Superior temporal gyrus (tissue), 1 donor: ENCODE results near the gene EXTL2.
A peak's percentile ranks its signal among the peaks of the same experiment; 100 is the strongest.
"Not testable (repeated sequence)": the region's sequence is repeated elsewhere in the genome, so short reads cannot be mapped to it uniquely, and the experiment has no call there.

Experiments used
- DNase-seq: peaks from one replicate; pipeline ENCODE4 v3.0.0-alpha.2; 2016; ENCODE audit errors: extremely low spot score

The EXTL2 gene

DNA sequence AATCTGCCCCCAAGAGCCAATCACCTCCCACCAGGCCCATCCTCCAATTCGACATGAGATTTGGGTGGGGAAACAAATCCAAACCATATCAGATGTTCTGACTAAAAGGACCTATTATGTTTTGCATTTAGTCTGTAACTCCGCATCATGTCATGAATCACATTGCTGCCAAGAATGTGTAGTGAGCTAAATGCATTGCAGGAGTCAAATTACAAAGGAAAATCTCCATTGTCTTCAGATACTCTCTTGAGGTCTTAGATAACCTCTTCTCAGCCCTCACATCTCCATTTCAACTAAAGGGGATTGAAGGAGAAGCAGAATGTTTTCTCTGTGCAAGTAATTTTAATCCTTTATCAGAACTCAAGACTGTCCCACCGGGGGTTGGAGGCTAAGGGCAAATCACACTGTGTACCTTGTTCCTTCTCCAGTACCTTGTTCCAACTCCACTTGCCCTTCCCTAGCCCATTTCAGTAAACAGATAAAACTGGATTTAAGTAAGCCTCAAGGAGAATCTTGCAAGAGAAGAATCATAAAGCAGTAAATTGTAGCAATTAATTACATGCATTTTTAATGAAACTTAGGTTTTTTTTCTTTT, 34.1 kb downstream of the EXTL2 start:
- DNase-seq: no peak

DNA sequence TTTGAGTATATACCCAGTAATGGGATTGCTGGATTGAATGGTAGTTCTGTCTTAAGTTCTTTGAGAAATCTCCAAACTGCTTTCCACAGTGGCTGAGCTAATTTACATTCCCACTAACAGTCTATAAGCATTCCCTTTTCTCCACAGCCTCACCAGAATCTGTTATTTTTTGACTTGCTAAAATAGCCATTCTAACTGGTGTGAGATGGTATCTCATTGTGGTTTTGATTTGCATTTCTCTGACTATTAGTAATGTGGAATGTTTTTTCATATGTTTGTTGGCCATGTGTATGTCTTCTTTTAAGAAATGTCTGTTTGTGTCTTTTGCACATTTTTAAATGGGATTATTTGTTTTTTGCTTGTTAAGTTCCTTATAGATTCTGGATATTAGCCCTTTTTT, 39.5 kb downstream of the EXTL2 start:
- DNase-seq: not testable (repeated sequence)

DNA sequence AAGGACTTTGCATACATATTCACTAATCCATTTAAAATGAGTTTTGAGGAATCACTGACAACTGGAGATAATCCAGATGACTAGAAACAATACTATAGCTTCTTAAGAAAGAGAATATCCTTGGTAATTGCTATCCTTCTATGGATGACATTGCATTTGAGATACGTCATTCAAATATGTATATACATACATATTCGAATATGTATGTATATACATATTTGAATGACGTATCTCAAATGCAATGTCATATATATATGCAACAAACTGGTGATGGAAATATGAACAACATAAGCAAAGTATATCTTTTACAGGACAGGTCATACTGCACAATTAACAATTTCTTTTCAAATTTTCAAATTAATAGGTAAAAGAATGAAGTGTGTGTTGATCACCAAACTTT, 41.7 kb downstream of the EXTL2 start:
- DNase-seq: no peak

DNA sequence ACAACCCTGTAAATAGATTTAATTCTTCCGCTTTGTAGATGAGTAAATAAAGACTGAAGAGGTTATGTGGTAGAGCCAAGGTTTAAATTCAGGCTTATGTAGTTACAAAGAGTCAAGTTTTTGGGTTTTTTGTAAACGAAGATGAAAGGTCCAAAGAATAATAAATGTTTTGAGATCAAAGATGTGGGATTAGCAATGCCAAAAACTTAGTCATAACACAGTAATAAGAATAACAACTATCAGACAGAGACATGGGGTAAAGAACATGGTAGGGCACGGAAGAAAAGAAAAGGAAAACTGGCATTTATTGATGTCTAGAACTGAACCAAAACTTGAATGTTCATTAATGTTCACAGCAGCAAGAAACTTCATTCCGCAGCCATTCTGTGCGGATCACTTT, 42.9 kb downstream of the EXTL2 start:
- DNase-seq: no peak

DNA sequence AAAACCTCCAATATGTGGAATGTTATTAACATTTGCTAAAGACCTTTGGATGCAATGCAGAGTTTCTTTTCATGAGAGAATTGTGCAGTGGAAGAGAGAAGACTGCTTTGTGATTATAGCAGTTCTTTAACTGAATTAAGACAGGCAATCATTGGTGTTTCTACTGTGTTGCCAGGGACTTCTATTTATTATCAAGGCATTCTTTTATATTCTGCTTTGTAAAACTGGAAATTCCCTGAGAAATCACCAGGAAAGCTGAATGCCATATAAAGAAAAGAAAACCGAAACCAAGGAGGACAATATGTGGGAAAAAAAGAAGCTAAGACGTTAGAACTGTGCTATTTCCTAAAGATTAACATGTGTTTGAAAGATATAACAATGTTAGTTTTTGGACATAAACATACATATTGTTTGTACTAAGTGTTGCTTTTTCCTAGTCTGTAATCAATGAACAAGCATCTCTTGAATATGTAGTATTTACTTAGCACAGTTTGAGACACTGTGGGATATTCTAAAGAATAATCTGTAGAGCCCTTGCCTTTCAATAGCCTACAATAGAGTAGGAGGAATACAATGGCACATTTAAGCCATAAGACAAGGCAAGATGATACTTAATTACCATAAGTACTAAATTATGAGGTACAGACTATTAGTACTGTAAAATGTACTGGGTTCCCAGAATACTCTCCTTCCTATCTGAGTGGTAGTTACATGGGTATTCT, 47.1 kb downstream of the EXTL2 start:
- DNase-seq: no peak

DNA sequence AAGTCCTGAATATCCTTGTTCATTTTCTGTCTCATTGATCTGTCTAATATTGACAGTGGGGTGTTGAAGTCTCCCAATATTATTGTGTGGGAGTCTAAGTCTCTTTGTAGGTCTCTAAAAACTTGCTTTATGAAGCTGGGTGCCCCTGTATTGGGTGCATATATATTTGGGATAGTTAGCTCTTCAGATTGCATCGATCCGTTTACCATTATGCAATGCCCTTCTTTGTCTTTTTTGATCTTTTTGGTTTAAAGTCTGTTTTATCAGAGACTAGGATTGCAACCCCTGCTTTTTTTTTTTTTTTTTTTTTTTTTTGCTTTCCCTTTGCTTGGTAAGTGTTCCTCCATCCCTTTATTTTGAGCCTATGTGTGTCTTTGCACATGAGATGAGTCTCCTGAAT, 51.5 kb downstream of the EXTL2 start:
- not testable (repeated sequence) for DNase-seq

DNA sequence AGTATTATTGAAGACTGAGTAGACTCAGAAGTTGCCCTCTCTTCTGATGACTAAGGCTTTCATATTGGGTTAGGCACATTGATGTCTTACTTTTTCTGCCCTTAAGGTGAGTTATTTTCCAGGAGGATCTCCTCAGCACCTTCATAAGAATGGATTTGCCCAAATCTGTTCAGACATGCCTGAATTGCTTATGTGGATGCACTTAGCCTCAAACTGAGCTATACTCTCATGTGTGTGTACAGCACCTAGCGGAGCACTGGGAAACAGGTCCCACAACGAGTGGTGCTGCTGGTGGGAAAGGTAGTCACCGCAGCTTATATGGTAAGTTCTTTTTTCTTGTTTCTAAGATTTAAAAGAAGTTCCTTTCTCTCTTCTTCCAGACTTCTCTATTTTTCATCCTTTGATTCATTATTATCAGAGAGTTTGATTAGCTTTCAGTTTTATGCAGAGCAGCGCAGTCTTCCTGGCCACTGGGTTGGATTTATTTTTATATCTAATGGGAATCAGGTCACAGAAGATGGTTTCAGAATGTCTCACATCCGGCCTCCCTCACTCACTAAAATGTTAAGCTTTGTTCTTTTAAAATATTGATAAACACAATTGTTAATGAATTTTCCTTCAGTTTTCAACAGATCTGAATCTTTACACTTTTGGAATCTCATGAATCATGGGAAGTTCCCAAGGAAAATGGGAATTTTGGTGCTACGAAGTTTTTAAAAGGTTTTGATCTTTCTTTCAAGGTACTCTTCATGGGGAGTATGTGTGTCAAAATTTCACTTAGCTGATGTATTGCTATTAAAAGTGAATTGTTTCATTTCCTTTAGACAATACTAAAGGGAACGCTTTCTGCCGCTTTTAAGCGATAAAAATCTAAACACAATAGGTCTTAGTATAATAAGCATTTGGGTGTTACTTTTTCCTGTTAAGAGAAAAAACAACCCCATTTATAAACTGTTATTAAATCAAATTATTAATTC, 58.5 kb downstream of the EXTL2 start:
- no peak for DNase-seq

DNA sequence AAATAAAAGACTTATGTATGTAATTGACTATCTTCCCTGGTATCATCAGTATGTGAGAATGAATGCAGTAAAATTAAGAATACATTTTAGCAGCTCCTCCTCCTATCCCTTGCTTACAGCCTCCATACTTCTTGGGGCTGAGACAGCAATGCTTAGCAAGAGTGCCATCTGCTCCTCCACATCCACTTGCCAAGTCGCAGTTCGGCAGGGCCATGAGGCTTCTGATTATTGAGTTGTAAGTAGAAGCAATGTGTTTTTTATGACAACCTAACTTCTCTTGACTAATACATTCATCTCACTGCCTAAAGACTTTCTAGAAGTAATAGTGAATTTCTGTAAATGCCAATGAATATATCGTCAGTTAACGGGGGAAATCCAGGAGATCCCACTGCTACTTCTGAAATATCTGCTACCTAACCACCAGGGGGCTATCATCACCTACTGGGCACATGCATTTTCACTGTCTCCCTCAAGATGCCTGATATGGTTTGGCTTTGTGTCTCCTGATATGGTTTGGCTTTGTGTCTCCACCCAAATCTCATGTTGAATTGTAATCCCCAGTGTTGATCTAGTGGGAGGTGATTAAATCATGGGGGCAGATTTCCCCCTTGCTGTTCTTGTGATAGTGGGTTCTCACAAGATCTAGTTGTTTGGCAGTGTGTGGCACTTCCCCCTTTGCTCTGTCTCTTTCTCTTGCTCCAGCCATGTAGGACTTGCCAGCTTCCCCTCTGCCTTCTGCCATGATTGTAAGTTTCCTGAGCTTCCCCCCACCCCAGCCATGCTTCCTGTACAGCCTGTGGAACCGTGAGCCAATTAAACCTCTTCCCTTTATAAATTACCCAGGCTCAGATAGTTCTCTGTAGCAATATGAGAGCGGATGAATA, 59.6 kb downstream of the EXTL2 start:
- peak; percentile 34 for DNase-seq

DNA sequence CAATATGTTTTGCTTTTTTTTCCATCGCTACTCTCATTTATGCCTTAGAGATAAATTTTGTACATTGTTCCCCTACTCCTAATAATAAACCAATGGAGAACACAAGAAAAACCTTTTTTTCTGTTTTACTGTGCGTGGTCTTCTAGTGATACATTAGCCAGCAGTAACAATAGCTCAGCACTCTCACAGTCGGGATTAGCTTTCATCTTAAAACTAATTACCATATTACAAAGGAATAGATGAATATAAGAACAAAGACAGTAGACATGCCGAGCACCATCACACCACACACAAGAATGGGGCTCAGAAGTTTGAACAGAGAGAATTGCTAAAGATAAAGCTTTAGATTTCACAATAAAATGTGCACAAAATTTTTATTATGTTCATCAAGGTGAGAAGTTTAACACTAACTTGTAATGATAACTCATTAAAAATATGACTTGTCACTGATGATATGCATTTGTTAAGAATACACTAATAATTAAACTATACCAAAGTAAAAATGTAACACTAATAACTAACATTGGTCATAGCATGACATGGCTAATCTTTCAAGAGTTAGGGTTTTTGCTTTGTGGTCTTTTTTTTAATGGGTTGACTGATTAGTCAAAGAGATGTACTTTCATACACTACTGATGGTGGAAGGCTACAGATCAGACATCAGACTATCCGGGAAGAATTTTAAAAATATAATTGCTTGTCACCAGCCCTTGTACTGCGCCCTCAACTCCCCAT, 61.8 kb downstream of the EXTL2 start:
- DNase-seq: no peak

DNA sequence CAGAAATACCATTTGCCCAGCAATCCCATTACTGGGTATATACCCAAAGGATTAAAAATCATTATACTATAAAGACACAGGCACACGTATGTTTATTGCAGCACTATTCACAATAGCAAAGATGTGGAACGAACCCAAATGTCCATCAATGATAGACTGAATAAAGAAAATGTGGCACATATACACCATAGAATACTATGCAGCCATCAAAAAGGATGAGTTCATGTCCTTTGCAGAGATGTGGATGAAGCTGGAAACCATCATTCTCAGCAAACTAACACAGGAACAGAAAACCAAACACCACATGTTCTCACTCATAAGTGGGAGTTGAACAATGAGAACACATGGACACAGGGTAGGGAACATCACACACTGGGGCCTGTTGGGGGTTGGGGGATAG, 69.0 kb downstream of the EXTL2 start:
- DNase-seq: not testable (repeated sequence)
